HepG2 (cell line): ENCODE measurements around the gene PRMT7. TPM values are rescaled to one million over a fixed set of nuclear protein-coding genes. Genes with fewer than 3 reads are reported as not detected.

Source experiments
- ETV5 ChIP-seq: IDR thresholded peaks from 2 replicates; pipeline ENCODE4 v1.6.1; 2018; ENCODE audit warnings: missing biosample characterization, missing genetic modification reagents, inconsistent platforms, borderline replicate concordance
- GMEB1 ChIP-seq: sonication (generic); formaldehyde crosslinking; IDR thresholded peaks from 2 replicates; pipeline ENCODE4 v1.5.1; 2020; ENCODE audit warnings: missing genetic modification reagents, mild to moderate bottlenecking, borderline replicate concordance
- KLF6 ChIP-seq: IDR thresholded peaks from 2 replicates; pipeline ENCODE4 v1.8.0; 2016; ENCODE audit warnings: missing biosample characterization, missing genetic modification reagents
- NFE2 ChIP-seq: sonication (generic); formaldehyde crosslinking; IDR thresholded peaks from 2 replicates; pipeline ENCODE4 v1.4.0; 2020; ENCODE audit warnings: missing genetic modification reagents
- RFX3 ChIP-seq: IDR thresholded peaks from 2 replicates; pipeline ENCODE4 v1.6.1; 2016; ENCODE audit warnings: missing biosample characterization, missing genetic modification reagents
- ZNF343 ChIP-seq: sonication (generic); formaldehyde crosslinking; IDR thresholded peaks from 2 replicates; pipeline ENCODE4 v1.4.0; 2020; ENCODE audit warnings: mild to moderate bottlenecking, missing genetic modification reagents
- ZNF776 ChIP-seq: sonication (generic); formaldehyde crosslinking; IDR thresholded peaks from 2 replicates; pipeline ENCODE4 v1.4.0; 2020; ENCODE audit warnings: mild to moderate bottlenecking, missing genetic modification reagents
- polyA plus RNA-seq, 8 experiments: library from polyadenylated mRNA; depleted of rRNA in 3 of 8; stranded (reverse) in 7 of 8; unstranded in 1 of 8; fragments of >200 nt; fragmentation: Illumina TruSeq in 4 of 8; extraction: Trizol in 4 of 8; gene quantifications; 2 replicates each; pipeline versions ENCODE4 v1.2.1 to v1.2.3, GENCODE V29; 2011 to 2016; ENCODE audit warnings: low read depth in 4 of 8, missing spikeins in 1 of 8, mixed read lengths in 1 of 8; ENCODE audit not compliant: insufficient read depth in 1 of 8
- total RNA-seq, 5 experiments: library from RNA; depleted of rRNA; stranded (reverse); fragments of >200 nt; fragmentation: Illumina TruSeq; extraction: Trizol; gene quantifications; 2 replicates each; pipeline ENCODE4 v1.2.3, GENCODE V29; 2016; ENCODE audit warnings: low read depth in 1 of 5
- TF ChIP-seq, protein P1 (sequence below): sonication (generic); formaldehyde crosslinking; IDR thresholded peaks from 2 replicates; pipeline ENCODE4 v1.9.0; 2021; ENCODE audit warnings: mild to moderate bottlenecking, missing genetic modification reagents
- TF ChIP-seq, protein P2 (sequence below): sonication (generic); formaldehyde crosslinking; IDR thresholded peaks from 2 replicates; pipeline ENCODE4 v1.5.0; 2020; ENCODE audit warnings: mild to moderate bottlenecking, missing genetic modification reagents, borderline replicate concordance
- TF ChIP-seq, protein P3 (sequence below): IDR thresholded peaks from 2 replicates; pipeline ENCODE4 v1.6.1; 2012; ENCODE audit warnings: low read depth, low read length, improper control_type of control experiment

Gene PRMT7
- total and polyA plus RNA-seq, 2 of the 13 experiments (the other 11 are each of a cell fraction or from before 2014, with no cell fraction given): 47.5 to 55.0 TPM

- TF ChIP-seq, protein P1, sequence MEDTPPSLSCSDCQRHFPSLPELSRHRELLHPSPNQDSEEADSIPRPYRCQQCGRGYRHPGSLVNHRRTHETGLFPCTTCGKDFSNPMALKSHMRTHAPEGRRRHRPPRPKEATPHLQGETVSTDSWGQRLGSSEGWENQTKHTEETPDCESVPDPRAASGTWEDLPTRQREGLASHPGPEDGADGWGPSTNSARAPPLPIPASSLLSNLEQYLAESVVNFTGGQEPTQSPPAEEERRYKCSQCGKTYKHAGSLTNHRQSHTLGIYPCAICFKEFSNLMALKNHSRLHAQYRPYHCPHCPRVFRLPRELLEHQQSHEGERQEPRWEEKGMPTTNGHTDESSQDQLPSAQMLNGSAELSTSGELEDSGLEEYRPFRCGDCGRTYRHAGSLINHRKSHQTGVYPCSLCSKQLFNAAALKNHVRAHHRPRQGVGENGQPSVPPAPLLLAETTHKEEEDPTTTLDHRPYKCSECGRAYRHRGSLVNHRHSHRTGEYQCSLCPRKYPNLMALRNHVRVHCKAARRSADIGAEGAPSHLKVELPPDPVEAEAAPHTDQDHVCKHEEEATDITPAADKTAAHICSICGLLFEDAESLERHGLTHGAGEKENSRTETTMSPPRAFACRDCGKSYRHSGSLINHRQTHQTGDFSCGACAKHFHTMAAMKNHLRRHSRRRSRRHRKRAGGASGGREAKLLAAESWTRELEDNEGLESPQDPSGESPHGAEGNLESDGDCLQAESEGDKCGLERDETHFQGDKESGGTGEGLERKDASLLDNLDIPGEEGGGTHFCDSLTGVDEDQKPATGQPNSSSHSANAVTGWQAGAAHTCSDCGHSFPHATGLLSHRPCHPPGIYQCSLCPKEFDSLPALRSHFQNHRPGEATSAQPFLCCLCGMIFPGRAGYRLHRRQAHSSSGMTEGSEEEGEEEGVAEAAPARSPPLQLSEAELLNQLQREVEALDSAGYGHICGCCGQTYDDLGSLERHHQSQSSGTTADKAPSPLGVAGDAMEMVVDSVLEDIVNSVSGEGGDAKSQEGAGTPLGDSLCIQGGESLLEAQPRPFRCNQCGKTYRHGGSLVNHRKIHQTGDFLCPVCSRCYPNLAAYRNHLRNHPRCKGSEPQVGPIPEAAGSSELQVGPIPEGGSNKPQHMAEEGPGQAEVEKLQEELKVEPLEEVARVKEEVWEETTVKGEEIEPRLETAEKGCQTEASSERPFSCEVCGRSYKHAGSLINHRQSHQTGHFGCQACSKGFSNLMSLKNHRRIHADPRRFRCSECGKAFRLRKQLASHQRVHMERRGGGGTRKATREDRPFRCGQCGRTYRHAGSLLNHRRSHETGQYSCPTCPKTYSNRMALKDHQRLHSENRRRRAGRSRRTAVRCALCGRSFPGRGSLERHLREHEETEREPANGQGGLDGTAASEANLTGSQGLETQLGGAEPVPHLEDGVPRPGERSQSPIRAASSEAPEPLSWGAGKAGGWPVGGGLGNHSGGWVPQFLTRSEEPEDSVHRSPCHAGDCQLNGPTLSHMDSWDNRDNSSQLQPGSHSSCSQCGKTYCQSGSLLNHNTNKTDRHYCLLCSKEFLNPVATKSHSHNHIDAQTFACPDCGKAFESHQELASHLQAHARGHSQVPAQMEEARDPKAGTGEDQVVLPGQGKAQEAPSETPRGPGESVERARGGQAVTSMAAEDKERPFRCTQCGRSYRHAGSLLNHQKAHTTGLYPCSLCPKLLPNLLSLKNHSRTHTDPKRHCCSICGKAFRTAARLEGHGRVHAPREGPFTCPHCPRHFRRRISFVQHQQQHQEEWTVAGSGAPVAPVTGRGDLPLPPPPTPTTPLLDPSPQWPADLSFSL (CRISPR knock-in tag): no peak
- TF ChIP-seq NFE2 (CRISPR knock-in tag) (no peak), RFX3 (CRISPR knock-in tag) (no peak), GMEB1 (CRISPR knock-in tag) (peak; percentile 11; the same call in 1 of the 2 replicates), ZNF343 (CRISPR knock-in tag) (no peak), ZNF776 (no peak), ETV5 (CRISPR knock-in tag) (peak; percentile 65; the same call in 1 of the 2 replicates), KLF6 (CRISPR knock-in tag) (no peak)
- TF ChIP-seq, protein P2, sequence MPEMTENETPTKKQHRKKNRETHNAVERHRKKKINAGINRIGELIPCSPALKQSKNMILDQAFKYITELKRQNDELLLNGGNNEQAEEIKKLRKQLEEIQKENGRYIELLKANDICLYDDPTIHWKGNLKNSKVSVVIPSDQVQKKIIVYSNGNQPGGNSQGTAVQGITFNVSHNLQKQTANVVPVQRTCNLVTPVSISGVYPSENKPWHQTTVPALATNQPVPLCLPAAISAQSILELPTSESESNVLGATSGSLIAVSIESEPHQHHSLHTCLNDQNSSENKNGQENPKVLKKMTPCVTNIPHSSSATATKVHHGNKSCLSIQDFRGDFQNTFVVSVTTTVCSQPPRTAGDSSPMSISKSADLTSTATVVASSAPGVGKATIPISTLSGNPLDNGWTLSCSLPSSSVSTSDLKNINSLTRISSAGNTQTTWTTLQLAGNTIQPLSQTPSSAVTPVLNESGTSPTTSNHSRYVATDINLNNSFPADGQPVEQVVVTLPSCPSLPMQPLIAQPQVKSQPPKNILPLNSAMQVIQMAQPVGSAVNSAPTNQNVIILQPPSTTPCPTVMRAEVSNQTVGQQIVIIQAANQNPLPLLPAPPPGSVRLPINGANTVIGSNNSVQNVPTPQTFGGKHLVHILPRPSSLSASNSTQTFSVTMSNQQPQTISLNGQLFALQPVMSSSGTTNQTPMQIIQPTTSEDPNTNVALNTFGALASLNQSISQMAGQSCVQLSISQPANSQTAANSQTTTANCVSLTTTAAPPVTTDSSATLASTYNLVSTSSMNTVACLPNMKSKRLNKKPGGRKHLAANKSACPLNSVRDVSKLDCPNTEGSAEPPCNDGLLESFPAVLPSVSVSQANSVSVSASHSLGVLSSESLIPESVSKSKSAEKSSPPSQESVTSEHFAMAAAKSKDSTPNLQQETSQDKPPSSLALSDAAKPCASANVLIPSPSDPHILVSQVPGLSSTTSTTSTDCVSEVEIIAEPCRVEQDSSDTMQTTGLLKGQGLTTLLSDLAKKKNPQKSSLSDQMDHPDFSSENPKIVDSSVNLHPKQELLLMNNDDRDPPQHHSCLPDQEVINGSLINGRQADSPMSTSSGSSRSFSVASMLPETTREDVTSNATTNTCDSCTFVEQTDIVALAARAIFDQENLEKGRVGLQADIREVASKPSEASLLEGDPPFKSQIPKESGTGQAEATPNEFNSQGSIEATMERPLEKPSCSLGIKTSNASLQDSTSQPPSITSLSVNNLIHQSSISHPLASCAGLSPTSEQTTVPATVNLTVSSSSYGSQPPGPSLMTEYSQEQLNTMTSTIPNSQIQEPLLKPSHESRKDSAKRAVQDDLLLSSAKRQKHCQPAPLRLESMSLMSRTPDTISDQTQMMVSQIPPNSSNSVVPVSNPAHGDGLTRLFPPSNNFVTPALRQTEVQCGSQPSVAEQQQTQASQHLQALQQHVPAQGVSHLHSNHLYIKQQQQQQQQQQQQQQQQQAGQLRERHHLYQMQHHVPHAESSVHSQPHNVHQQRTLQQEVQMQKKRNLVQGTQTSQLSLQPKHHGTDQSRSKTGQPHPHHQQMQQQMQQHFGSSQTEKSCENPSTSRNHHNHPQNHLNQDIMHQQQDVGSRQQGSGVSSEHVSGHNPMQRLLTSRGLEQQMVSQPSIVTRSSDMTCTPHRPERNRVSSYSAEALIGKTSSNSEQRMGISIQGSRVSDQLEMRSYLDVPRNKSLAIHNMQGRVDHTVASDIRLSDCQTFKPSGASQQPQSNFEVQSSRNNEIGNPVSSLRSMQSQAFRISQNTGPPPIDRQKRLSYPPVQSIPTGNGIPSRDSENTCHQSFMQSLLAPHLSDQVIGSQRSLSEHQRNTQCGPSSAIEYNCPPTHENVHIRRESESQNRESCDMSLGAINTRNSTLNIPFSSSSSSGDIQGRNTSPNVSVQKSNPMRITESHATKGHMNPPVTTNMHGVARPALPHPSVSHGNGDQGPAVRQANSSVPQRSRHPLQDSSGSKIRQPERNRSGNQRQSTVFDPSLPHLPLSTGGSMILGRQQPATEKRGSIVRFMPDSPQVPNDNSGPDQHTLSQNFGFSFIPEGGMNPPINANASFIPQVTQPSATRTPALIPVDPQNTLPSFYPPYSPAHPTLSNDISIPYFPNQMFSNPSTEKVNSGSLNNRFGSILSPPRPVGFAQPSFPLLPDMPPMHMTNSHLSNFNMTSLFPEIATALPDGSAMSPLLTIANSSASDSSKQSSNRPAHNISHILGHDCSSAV (CRISPR knock-in tag): no peak
- TF ChIP-seq, protein P3, sequence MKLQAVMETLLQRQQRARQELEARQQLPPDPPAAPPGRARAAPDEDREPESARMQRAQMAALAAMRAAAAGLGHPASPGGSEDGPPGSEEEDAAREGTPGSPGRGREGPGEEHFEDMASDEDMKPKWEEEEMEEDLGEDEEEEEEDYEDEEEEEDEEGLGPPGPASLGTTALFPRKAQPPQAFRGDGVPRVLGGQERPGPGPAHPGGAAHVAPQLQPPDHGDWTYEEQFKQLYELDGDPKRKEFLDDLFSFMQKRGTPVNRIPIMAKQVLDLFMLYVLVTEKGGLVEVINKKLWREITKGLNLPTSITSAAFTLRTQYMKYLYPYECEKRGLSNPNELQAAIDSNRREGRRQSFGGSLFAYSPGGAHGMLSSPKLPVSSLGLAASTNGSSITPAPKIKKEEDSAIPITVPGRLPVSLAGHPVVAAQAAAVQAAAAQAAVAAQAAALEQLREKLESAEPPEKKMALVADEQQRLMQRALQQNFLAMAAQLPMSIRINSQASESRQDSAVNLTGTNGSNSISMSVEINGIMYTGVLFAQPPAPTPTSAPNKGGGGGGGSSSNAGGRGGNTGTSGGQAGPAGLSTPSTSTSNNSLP: no peak
Observed at GRCh38 chr16:68332411-68333121, 21.7 kb downstream of the PRMT7 start (continued).
